Activated T-helper 9 cell treated with anti-CD3 and anti-CD28 coated beads, Interleukin-2, amount 50 U/mL, for 16 hours (primary cell): ENCODE measurements around the gene LTBP4.
"Not testable (repeated sequence)": the region's sequence is repeated elsewhere in the genome, so short reads cannot be mapped to it uniquely, and the experiment has no call there.

ENCODE experiments used
- DNase-seq: peaks from one replicate; pipeline ENCODE4 v3.0.0-alpha.2; 2020; ENCODE audit warnings: low read depth

Gene LTBP4

DNA sequence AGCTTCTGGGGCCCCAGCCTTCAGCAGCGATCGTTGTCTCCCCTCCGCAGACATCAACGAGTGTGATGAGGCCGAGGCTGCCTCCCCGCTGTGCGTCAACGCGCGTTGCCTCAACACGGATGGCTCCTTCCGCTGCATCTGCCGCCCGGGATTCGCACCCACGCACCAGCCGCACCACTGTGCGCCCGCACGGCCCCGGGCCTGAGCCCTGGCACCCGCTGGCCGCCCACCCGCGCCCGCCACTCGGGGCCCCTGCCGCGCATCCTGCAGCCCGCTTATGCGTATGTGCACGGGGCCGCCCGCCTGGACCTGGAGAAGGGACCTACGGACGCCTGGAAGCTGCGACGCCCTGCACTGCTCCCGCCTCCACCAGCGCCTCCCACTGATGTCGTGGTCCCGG lies 28.2 kb downstream of the LTBP4 start:
- DNase-seq: no peak

DNA sequence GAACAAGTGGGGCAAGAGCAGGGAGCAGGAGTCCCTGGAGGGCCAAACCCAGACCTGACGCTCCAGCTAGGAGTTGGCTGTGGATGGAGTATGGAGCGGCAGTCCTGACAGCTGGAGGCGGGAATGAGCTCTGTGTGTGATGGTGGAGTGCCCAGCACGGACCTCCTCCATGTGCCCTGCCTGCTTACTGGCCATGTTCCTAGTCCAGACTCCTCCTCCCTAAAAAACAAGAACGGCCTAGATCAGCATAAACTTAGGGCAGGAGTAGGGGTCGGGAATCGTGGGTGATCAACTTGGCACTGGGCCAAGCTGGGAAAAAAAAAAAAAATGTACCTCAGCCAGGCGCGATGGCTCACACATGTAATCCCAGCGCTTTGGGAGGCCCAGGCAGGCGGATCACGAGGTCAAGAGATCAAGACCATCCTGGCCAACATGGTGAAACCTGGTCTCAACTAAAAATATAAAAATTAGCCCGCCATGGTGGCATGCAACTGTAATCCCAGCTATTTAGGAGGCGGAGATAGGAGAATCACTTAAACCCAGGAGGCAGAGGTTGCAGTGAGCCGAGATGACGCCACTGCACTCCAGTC lies 29.5 kb downstream of the LTBP4 start:
- no peak for DNase-seq

DNA sequence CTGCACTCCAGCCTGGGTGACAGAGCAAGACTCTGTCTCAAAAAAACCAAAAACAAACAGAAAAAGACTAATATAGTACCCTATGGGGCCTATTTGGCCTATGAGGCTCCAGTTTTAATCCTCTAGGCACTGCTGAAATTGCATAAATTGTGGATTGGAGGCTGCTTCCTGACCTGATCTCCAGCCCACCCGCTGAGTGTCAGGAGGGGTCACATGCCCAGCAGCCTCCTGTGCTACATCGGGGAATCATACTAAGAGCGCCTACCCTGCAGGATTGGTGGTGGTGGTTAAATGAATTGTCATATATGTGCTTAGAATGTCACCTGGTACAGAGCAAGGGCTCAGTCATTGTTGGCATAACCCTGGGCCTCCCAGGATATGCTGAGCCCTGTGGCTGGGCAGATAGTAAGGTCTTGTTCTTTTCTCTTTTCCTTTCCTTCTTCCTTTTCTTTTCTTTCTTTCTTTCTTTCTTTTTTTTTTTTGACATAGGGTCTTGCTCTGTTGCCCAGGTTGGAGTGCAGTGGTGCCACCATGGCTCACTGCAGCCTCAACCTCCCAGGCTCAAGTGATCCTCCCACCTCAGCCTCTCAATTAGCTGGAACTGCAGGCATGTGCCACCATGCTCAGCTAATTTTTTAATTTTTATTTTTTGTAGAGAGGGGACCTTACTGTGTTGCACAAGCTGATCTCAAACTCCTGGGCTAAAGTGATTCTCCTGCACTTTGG lies 31.3 kb downstream of the LTBP4 start:
- no peak for DNase-seq

DNA sequence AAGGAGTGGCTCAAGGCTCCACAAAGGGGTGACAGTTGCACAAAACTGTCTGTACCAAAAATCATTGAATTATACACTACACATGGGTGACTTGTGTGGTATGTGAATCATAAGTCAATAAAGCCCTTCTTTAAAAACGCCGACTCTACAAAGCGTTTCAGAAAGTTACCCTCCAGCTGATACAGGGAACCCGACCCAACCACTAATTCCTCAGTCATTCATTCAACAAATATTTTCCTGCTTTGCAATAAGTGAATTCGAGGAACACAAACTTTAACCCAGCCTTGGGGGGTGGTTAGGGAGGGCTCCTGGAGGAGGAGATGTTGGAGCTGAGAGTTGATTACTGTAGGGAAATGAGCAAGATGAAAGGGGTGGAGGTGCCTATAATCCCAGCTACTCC lies 32.0 kb downstream of the LTBP4 start:
- no peak for DNase-seq

DNA sequence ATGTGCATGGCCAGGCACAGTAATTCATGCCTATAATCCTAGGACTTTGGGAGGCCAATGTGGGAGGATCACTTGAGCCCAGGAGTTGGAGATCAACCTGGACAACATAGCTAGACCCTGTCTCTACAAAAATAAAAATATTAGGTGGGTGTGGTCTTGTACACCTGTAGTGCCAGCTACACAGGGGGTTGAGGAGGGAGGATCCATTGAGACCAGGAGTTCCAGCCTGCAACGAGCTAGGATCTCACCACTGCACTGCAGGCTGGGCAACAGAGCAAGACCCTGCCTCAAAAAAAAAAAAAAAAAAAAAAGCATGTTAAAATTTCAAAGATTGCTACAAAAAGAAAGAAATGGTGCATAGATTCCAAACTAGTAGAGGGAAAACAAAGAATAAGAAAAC lies 37.2 kb downstream of the LTBP4 start:
- DNase-seq: no peak

DNA sequence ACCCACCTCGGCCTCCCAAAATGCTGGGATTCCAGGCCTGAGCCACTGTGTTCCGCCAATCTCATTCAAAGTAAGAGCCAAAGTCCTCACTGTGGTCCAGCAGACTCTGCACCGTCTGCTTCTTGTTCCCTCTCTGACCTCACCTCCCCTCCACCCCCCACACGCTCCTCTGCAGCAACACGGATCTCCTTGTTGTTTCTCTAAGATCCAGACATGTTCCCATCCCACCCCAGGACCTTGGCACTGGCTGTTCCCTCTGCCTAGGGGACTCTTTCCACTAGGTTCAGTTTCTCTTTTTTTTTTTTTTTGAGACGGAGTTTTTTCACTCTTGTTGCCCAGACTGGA lies 38.4 kb downstream of the LTBP4 start:
- DNase-seq: no peak

DNA sequence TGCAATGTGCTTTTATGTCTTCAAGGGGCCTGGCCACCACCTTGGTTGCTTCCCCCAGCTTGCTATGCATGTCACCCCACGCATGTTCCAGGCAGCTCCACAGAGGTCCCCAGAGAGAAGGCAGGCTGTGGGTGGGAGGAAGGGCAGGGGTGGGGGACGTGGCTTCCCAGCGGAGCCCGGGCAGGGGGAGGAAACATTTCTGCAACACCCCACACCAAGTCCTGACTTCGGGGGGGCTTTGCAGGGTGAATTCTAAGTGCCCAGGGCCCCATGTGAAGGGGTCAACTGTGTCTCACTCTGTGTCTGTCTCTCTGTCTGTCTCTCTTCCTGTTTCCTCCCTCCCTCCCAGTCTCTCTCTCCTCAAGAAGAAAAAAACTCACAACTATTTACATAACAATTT lies 39.6 kb downstream of the LTBP4 start:
- no peak for DNase-seq

DNA sequence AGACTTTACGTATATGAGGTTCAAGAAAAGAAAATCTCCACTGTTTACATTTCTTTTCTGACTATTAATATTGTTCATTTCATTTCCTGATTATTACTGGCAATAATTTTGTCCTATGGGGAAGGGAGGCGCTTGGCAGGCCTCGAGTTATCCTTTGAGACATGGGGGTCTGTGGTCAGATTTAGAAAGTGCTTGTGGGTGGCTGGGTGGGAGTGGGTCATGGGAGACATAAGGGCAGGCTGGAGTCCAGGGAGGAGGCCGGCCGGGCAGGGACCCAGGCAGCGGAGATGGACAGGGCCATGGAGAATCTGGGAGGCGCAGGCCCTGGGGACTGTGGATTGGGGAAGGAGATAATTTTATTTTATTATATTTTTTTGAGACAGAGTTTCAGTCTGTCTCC lies 40.1 kb downstream of the LTBP4 start:
- no peak for DNase-seq

DNA sequence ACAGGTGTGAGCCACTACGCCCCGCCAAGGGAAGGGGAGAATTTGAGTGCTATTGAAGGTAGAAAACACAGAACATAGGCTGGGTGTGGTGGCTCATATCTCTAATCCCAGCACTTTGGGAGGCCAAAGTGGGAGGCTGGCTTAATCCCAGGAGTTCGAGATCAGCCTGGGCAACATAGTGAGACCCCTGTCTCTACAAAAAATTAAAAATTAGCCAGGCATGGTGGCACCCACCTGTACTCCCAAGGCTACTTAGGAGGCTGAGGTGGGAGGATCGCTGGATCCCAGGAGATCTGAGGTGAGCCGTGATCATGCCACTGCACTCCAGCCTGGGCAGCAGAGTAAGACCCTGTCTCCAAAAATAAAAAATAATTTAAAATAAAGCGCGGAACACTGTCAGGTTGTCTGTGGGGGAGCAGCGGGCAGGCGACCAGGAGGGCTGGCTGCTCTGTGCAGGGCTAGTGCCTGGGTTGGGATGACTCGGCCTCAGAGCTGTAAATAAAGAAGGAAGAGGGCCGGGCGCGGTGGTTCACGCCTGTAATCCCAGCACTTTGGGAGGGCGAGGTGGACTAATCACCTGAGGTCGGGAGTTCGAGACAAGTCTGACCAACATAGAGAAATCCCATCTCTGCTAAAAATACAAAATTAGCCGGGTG lies 41.0 kb downstream of the LTBP4 start:
- no peak for DNase-seq

DNA sequence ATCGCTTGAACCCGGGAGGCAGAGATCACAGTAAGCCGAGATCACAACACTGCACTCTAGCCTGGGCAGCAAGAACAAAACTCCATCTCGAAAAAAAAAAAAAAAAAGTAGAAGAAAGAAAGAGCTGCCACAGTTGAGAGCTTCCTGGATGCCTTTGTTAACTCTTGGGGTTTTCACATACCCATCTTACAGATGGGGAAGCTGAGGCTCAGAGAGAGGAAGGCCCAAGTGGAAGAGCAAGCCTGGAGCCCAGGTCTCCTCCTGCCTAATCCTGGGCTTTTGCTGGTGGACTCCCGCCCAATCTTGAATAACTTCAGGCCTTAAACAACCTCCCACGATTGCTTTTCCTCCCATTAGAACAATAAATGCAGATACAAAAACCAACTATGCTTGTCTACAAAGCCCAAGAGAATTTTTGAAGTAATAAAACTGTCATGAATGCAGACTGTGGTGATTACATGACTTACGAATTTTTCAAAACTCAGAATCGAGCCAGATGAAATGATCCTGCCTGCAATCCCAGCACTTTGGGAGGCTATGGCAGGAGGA lies 41.7 kb downstream of the LTBP4 start:
- no peak for DNase-seq

DNA sequence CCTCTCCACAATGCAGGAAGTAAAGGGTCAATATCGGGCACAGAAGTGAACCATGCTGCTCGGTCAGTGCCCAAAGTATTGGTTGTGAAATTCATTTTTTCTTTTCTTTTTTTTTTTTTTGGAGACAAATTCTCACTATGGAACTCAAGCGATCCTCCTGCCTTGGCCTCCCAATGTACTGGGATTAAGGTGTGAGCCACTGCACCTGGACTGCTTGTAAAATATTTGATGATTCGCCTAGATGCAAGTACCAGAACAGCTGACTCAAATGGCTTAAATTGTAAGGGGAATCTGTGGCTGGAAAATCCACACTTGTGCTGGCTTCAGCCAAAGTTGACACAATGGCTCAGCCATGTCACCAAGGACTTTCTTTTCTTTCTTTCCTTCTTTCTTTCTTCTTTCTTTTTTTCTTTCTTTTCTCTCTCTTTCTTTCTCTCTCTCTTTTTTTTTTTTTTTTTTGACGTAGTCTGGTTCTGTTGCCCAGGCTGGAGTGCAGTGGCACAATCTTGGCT lies 45.6 kb downstream of the LTBP4 start:
- DNase-seq: no peak

DNA sequence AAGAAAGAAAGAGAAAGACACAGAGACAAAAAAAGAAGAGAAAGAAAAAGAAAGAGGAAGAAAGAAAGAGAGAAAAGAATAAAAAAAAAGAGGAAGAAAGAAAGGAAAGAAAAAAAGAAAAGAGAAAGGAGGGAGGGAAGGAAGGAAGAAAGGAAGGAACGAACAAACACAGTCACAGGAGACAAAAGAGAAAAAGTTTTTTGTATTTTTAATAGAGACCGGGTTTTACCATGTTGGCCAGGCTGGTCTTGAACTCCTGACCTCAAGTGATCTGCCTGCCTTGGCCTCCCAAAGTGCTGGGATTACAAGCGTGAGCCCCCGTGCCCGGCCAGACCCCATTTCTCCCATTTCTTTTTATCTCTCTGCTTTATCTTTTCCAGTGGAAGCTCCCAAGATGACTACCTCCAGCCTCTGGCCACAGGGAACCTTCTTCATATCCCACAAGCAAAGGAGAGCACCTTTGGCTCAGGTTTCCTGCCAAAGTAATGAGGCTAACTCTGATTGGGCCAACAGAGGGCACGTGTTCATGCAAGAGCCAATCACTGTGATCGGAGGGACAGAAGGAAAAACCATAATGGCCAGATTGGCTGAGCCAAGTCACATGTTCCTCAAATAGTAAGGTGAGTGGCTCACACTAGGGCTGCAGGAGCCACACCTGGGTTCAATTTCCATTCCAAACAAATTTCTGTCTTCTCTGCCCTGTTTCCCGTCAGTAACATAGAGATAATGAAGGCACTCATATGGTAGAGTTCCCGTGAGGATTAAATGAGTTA lies 48.9 kb downstream of the LTBP4 start:
- DNase-seq: not testable (repeated sequence)

DNA sequence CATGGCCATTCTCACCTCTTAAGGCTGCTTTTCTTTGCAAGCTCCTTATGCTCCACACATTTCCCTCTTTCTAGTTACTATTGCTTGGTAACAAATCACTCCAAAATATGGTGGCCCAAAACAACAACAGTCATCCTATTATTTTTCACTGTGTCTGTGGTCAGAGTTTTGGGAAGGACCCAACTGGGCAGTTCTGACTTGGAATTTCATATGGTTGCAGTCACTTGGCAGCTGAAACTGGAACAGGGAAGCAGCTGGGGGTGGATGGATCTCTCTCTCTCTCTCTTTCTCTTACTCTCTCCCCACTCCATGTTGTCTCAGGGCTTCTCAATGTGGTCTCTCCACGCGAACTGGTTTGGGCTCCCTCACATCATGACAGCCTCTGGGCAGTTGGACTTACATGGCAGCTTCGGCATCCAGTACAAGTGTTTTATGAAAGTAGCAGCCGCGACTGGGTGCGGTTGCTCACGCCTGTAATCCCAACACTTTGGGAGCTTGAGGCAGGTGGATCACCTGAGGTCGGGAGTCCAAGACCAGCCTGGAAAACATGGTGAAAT lies 49.7 kb downstream of the LTBP4 start:
- DNase-seq: no peak

DNA sequence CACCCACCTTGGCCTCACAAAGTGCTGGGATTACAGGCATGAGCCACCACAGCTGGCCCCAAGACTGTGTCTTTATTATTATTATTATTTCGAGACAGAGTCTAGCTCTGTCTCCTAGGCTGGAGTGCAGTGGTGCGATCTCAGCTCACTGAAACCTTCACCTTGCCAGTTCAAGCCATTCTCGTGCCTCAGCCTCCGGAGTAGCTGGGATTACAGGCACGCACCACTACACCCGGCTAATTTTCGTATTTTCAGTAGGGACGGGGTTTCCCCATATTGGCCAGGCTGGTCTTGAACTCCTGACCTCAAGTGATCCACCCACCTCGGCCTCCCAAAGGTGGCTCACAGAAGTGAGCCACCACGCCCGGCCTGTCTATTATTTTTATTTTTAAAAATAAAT lies 51.1 kb downstream of the LTBP4 start:
- not testable (repeated sequence) for DNase-seq

DNA sequence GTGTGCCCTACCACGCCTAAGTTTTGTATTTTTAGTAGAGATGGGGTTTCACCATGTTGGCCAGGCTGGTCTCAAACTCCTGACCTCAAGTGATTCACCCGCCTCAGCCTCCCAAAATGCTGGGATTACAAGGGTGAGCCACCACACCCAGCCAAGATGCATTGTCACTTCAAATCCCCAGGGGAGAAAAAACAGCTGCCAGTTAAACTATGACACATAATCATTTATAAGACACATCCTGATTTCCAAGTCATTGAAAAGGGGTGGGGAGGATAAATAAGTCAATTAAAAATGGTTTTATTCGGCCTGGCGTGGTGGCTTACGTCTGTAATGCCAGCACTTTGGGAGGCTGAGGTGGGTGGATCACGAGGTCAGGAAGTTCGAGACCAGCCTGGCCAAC lies 54.5 kb downstream of the LTBP4 start:
- not testable (repeated sequence) for DNase-seq

DNA sequence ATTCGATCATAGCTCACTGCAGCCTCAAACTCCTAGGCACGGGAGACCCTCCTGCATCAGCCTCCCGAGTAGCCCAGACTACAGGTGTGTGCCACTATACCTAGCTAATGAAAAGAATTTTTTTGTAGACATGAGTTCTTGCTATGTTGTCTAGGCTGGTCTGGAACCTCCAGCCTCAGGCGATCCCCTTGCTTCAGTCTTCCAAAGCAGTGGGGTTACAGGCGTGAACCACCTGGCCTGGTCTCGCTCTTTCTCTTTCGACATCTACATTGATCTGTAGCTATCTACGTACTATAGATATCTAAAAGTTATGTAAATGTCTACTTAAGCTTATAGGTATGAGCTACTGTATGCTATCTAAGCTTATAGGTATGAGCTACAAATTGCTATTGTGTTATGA lies 56.9 kb downstream of the LTBP4 start:
- no peak for DNase-seq

DNA sequence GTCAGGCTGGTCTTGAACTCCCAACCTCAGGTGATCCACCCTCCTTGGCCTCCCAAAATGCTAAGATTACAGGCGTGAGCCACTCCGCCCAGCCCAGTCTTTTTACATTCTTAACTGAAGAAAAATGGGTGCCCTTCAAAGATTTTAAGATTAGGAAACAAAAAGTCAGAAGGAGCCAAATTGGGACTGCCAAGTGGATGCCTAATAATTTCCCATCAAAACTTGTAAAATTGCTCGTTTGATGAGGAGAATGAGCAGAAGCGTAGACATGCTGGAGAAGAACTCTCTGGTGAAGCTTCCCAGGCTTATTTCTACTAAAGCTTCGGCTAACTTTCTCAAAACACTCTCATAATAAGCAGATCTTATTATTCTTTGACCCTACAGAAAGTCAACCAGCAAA lies 57.9 kb downstream of the LTBP4 start:
- no peak for DNase-seq

DNA sequence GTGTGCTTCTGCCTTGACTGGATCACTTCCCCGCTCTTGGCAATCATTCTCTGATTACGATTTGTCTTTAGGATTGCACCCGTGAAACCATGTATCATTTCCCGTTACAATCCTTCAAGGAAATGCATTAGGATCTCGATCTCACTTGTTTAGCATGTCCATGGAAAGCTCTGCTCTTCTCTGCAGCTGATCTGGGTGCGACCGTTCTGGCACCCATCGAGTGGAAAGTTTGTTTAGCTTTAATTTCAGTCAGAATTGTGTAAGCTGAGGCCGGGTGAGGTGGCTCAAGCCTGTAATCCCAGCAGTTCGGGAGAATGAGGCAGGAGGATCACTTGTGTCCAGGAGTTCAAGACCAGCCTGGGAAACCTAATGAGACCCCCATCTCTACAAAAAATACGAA lies 58.4 kb downstream of the LTBP4 start:
- no peak for DNase-seq

DNA sequence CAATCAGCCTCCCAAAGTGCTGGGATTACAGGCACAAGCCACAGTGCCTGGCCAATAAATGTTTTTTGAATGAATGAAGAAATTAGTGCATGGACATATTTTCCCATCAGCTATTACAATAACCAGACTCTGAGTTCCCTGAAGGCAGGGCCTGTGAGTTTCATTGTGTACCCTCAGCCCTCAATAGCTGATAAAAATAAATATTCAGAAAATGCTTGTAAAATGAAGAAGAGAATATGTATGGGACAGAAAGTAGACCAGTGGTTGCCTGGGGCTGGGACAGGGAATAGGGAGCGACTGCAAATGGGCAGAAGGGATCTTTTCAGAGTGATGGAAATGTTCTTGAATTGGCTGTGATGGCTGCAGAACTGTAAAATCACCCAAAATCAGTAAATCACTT lies 60.4 kb downstream of the LTBP4 start:
- no peak for DNase-seq

DNA sequence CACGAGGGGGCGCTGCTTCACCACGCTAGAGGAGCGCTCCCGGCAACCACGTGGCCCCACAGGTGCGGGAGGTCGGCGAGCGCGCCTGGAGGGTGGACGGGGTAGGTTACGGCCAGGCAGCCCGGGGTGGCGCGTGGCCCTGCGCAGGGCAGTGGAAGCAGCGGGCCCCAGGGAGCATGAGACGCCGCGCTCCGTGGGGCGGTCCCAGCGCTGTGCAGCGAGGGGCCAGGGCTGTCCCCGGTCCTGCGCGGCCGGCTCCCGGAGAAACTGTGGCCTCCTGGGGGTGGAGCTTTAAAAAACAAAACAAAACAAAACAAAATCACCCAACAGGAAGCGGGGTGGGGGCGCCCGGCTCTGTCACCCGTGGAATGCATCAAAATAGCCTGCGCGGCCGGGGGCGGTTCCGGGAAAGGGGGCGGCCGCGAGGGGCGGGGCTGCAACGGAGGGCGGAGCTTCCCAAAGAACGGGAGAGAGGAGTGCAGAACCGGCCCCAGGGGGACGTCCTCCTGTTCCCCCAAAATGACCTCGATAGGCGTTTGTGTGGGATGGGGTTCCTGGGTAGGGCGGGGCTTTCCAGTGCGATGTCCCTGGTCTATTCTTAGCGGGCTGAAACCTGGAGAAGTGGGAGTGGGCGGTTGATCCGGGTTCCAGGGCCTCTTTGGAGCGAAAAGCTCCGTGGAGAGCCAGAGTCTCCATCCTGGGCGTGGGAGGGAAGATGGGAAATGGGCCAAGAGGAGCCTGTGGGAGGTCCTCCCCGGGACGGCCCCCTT lies 61.9 kb downstream of the LTBP4 start:
- peak; percentile 92 for DNase-seq
